HFFc6 (cell line): Measurements from ENCODE around the gene ZNF655. TPM values are rescaled to one million over a fixed set of nuclear protein-coding genes. Genes with fewer than 3 reads are reported as not detected.

Source experiments
- DNase-seq: peaks from one replicate; pipeline ENCODE4 v3.0.0-alpha.2; 2018
- H3K27ac Mint-ChIP-seq: 2 replicates; pipeline ENCODE4 v1.8.0; 2020; ENCODE audit warnings: mild to moderate bottlenecking, mixed read lengths
- H3K27me3 Mint-ChIP-seq: 2 replicates; pipeline ENCODE4 v1.8.0; 2021; ENCODE audit warnings: mild to moderate bottlenecking, moderate library complexity, mixed read lengths; ENCODE audit not compliant: insufficient read depth
- H3K36me3 Mint-ChIP-seq: 2 replicates; pipeline ENCODE4 v1.8.0; 2021; ENCODE audit warnings: low read depth, mixed read lengths
- H3K4me1 Mint-ChIP-seq: 2 replicates; pipeline ENCODE4 v1.8.0; 2020; ENCODE audit warnings: low read depth, mixed read lengths
- H3K4me3 Mint-ChIP-seq: 2 replicates; pipeline ENCODE4 v1.8.0; 2020; ENCODE audit warnings: mild to moderate bottlenecking, moderate library complexity, mixed read lengths
- H3K9me3 Mint-ChIP-seq: 2 replicates; pipeline ENCODE4 v1.8.0; 2020; ENCODE audit warnings: mild to moderate bottlenecking, mixed read lengths
- total RNA-seq, 6 experiments: library from RNA; stranded (reverse); fragmentation: NEBNext Ultra II Directional; extraction: Animal tissue kit (Norgen Biotek cat#: 25700); gene quantifications; 2 replicates in 1 of 6; 3 replicates in 5 of 6; pipeline ENCODE4 v1.2.3, GENCODE V29; 2021
- TF ChIP-seq, protein P1 (sequence below): fragments of 200-600 bp; sonication (generic); IDR thresholded peaks from 2 replicates; pipeline ENCODE4 v1.5.0; 2021; ENCODE audit warnings: antibody characterized with exemption, mild to moderate bottlenecking

ZNF655 gene
- total RNA-seq, 6 experiments from 2014 or later: 38.6 to 50.0 (median 43.5) TPM

DNA sequence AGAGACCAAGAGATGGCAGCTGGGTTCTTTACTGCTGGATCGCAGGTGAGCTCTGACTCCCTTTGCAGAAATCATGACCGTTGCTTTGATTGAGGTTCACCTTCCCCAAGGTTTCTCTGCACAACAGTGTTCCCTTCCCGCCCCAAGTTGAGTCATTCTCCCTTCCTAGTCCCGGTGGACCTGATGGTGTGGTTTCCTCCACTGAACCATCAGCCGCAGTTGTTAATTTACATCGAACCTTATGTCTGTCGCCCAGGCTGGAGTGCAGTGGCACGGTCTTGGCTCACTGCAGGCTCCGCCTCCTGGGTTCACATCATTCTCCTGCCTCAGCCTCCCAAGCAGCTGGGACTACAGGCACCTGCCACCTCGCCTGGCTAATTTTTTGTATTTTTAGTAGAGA is 64.2 kb downstream of the ZNF655 start:
- Mint-ChIP-seq H3K36me3 (peaks cover 56% of the 10 kb centered on the region), H3K27me3 (no peaks in the 10 kb centered on the region), H3K9me3 (no peaks in the 10 kb centered on the region), H3K27ac (peak overlapping the region; percentile 76), H3K4me3 (peak overlapping the region; percentile 40), H3K4me1 (peaks cover 51% of the 10 kb centered on the region)
- TF ChIP-seq, protein P1, sequence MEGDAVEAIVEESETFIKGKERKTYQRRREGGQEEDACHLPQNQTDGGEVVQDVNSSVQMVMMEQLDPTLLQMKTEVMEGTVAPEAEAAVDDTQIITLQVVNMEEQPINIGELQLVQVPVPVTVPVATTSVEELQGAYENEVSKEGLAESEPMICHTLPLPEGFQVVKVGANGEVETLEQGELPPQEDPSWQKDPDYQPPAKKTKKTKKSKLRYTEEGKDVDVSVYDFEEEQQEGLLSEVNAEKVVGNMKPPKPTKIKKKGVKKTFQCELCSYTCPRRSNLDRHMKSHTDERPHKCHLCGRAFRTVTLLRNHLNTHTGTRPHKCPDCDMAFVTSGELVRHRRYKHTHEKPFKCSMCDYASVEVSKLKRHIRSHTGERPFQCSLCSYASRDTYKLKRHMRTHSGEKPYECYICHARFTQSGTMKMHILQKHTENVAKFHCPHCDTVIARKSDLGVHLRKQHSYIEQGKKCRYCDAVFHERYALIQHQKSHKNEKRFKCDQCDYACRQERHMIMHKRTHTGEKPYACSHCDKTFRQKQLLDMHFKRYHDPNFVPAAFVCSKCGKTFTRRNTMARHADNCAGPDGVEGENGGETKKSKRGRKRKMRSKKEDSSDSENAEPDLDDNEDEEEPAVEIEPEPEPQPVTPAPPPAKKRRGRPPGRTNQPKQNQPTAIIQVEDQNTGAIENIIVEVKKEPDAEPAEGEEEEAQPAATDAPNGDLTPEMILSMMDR: no peak
- DNase-seq: no peak

DNA sequence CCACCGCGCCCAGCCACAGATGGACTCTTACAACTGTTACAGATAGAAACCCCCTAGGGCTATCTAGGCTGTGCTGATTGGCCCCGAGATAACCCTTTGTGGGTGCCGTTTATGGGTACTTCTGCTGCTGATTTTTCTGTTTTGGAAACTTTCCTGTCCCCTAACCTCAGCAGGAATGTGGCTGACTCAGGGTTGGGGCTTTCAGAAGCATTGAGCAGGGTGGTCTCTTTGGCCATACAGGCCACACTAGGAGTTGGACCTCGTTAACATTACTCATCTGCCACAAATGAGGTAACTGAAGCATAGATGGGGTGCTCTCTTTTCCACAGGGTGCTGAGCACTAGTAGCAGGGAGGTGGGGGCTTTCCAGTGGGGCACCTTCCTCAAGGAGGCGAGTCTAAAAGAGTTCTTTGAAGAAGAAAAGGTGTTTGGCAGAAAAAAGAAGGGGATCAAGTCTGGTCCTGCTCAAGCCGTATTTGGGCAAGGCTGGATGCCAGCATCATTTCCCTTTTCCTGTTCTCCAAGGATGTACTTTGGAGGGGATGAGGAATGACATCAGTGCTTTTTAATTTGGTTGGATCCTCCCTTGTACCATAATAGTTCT is 64.8 kb downstream of the ZNF655 start:
- peak; percentile 80 for DNase-seq
- no peaks in the 10 kb centered on the region; the same call in 1 of the 2 replicates for H3K27me3 Mint-ChIP-seq
- peaks cover 45% of the 10 kb centered on the region for H3K4me1 Mint-ChIP-seq
- no peaks in the 10 kb centered on the region for H3K9me3 Mint-ChIP-seq
- peaks cover 56% of the 10 kb centered on the region for H3K36me3 Mint-ChIP-seq
- peak overlapping the region; percentile 40 for H3K4me3 Mint-ChIP-seq
- TF ChIP-seq, protein P1: no peak
- H3K27ac Mint-ChIP-seq: peak overlapping the region; percentile 76

DNA sequence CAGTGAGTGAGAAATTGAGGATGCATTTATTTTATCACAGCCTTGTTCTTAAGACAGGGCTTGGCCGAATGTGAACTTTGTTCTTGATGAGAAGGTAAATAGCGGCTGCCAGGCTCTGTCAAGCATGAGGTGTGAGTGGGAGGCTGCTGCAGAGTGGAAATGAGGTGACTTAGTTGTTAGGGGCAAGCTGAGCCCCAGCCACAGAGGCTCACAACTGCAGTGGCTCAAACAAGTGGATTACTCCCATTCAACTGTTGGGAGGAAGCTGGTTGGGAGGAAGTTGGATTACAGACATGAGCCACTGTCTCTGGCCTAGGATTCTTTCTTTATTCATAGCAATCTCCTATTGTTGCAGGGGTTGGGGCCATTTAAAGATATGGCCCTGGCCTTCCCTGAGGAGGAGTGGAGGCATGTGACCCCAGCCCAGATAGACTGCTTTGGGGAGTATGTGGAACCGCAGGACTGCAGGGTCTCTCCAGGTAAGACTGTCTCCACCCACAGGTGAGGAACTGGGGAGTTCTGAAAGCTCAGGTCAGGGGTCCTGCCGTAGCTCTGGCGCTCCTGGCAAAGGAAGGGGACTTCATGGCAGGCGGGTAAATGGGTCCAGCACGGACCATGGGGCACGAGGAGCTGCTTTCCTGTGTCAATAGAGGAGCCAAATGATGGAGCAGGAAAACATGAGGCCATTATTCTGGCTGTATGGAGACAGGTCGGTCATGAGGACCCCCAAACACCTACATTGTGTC is 65.4 kb downstream of the ZNF655 start:
- Mint-ChIP-seq H3K36me3 (peaks cover 63% of the 10 kb centered on the region), H3K4me1 (peaks cover 39% of the 10 kb centered on the region), H3K9me3 (no peaks in the 10 kb centered on the region), H3K27ac (0 out of 2 replicates have a peak overlapping the region, but pooled peaks have one; percentile 76), H3K27me3 (no peaks in the 10 kb centered on the region; the same call in 1 of the 2 replicates), H3K4me3 (peak overlapping the region; percentile 40; the same call in 1 of the 2 replicates)
- TF ChIP-seq, protein P1: no peak
- DNase-seq: no peak

DNA sequence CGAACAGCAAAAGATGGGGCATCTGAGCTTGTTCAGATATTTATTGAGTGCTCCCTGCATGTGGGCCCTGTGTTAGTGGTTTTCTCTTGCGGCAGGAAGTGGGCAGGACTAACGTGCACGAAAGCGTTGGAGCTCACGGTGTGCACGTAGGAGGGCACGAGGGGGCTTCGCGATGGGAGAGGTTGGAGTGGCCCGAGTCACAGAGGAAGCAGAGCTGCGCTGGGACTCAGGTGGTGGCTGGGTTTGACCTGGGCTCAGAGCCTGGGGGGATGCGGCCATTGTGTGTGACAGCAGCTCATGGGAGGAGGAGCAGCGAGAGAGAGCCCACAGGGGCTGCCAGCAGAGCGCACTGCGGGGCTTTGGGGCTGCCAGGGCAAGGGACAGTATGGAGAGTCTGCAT is 66.0 kb downstream of the ZNF655 start:
- Mint-ChIP-seq H3K27me3 (no peaks in the 10 kb centered on the region; the same call in 1 of the 2 replicates), H3K9me3 (no peaks in the 10 kb centered on the region), H3K4me3 (no peak overlapping the region), H3K27ac (no peak overlapping the region), H3K4me1 (peaks cover 32% of the 10 kb centered on the region), H3K36me3 (peaks cover 60% of the 10 kb centered on the region)
- no peak for DNase-seq
- TF ChIP-seq, protein P1: no peak

DNA sequence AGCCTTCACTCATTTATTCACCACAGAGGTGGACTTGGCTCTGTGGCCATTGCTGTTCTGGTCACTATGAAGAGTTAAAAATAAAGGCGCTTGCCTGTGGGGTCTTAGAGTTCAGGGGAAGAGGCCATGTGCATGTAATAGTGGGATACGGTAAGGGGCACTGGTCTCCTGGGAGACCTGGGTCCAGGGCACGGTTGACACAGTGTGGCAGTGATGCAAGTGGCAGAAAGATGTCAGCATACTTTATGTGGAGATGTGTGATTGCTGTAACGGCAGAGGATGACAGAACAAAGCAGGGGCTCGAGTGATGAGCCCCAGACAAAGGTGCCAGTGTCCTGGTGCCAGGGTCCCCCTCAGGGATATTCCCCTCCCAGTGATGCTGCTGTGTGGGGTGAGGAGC is 66.9 kb downstream of the ZNF655 start:
- Mint-ChIP-seq H3K4me1 (peaks cover 28% of the 10 kb centered on the region), H3K27me3 (no peaks in the 10 kb centered on the region; the same call in 1 of the 2 replicates), H3K27ac (no peak overlapping the region), H3K9me3 (no peaks in the 10 kb centered on the region), H3K36me3 (peaks cover 60% of the 10 kb centered on the region), H3K4me3 (no peak overlapping the region)
- TF ChIP-seq, protein P1: no peak
- no peak for DNase-seq
